Colonic mucosa (tissue), 4 donors: Measurements from ENCODE around the gene EPC1. TPM values are rescaled to one million over a fixed set of nuclear protein-coding genes. Genes with fewer than 3 reads are reported as not detected.

Source experiments
- DNase-seq: peaks from one replicate; pipeline ENCODE4 v3.0.0-alpha.2; 2020
- H3K27ac ChIP-seq: fragments of 200-600 bp; one replicate; pipeline ENCODE4 v1.8.0; 2021
- H3K27me3 ChIP-seq: fragments of 200-600 bp; one replicate; pipeline ENCODE4 v1.8.0; 2021
- H3K36me3 ChIP-seq: fragments of 200-600 bp; one replicate; pipeline ENCODE4 v1.8.0; 2021
- H3K4me1 ChIP-seq: fragments of 200-600 bp; one replicate; pipeline ENCODE4 v1.8.0; 2021; ENCODE audit warnings: mild to moderate bottlenecking
- H3K4me3 ChIP-seq: fragments of 200-600 bp; one replicate; pipeline ENCODE4 v1.8.0; 2021
- H3K9ac ChIP-seq, 2 donors: one replicate each; pipeline ENCODE4 v1.7.0; 2013; ENCODE audit warnings: control low read depth in 2 of 2, low read depth in 2 of 2, low read length in 2 of 2
- H3K9me3 ChIP-seq: fragments of 200-600 bp; one replicate; pipeline ENCODE4 v1.8.0; 2021
- CTCF ChIP-seq: fragments of 200-600 bp; IDR thresholded peaks from one replicate; pipeline ENCODE4 v1.8.0; 2022; ENCODE audit warnings: antibody characterized with exemption, mild to moderate bottlenecking
- intact Hi-C: fragments of 100-400 bp; cut with DNase I; formaldehyde crosslinking; loops from one replicate; pipeline ENCODE4 v1.14.1; 2022
- total RNA-seq, 2 donors: library from RNA; stranded (reverse); fragmentation: NEBNext Ultra II Directional in 1 of 2; extraction: Animal tissue kit (Norgen Biotek cat#: 25700) in 1 of 2; gene quantifications; one replicate each; pipeline ENCODE4 v1.2.1, GENCODE V29; 2021
- donor health status: healthy.
- donor health status: DM: no; HTN: no; CAD: no.
- donor health status: DM: no; HTN: no; CAD: no.

Gene EPC1
- total RNA-seq, 2 donors from 2014 or later, result 24.5 to 30.9 TPM

DNA sequence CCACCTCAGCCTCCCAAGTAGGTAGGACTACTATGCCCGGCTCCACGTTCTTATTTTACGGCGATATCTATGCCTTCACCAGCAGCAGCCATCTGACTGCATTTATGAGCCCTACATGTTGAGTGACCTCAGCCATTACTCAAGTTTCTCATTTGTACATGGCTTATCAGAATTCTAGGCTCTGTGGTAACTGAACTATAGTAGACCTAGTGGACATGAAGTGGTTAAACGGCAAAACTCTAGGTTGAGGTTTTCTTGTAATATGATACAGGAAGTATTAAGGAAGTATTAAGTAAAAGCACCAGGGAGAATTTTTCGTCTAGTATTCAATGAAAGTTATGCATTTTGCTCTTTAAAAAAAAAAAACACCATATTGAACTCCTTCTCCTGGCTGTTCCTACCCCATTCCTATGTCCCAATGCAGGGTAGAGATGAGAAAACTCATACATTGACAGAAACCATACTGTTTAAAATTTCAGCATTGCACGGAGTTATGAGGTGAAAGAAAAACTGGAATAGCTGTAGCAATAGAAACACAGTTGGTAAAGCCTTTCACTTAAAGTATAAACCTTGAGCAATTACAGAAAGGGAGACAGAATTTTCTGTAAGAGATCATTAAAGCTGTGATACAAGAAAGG, 39.8 kb upstream of the EPC1 start:
- Histone ChIP-seq H3K27ac (no peak overlapping the region), H3K4me1 (no peaks in the 10 kb centered on the region), H3K9ac (no peak overlapping the region), H3K27me3 (no peaks in the 10 kb centered on the region), H3K4me3 (no peak overlapping the region), H3K36me3 (no peaks in the 10 kb centered on the region), H3K9me3 (no peaks in the 10 kb centered on the region)
- no peak for DNase-seq
- TF ChIP-seq CTCF, result no peak
- intact Hi-C loops, result no loop called here

GRCh38 chr10:32384171-32384570, 37.2 kb upstream of the EPC1 start:
- no peak for TF ChIP-seq CTCF
- Histone ChIP-seq H3K4me1 (no peaks in the 10 kb centered on the region), H3K27me3 (no peaks in the 10 kb centered on the region), H3K9me3 (no peaks in the 10 kb centered on the region), H3K9ac (no peak overlapping the region), H3K36me3 (no peaks in the 10 kb centered on the region), H3K4me3 (no peak overlapping the region), H3K27ac (peak overlapping the region; percentile 20)
- peak; percentile 78 for DNase-seq
- intact Hi-C loops, result loop anchor here (5.0 kb wide), 1 partner anchor 63 kb away; the partner anchor contains the start of gene CCDC7

GRCh38 chr10:32381165-32381564, 34.2 kb upstream of the EPC1 start:
- Histone ChIP-seq H3K36me3 (no peaks in the 10 kb centered on the region), H3K4me1 (no peaks in the 10 kb centered on the region), H3K27me3 (no peaks in the 10 kb centered on the region), H3K9me3 (no peaks in the 10 kb centered on the region), H3K4me3 (no peak overlapping the region), H3K27ac (peak overlapping the region; percentile 29), H3K9ac (no peak overlapping the region)
- no peak for DNase-seq
- intact Hi-C loops, result loop anchor here (5.0 kb wide), 1 partner anchor 66 kb away; the partner anchor contains the start of gene CCDC7
- no peak for TF ChIP-seq CTCF

- Histone ChIP-seq H3K9me3 (no peaks in the 10 kb centered on the region), H3K4me1 (peaks cover 5% of the 10 kb centered on the region), H3K27me3 (no peaks in the 10 kb centered on the region), H3K9ac (peak overlapping the region in 1 of 2 donors; percentile 62), H3K36me3 (no peaks in the 10 kb centered on the region), H3K4me3 (no peak overlapping the region), H3K27ac (peak overlapping the region; percentile 80)
- intact Hi-C loops, result loop anchor here (5.0 kb wide), 1 partner anchor 67 kb away; the partner anchor contains the start of gene CCDC7
- no peak for DNase-seq
- no peak for TF ChIP-seq CTCF
These were observed 33.1 kb upstream of the EPC1 start for GRCh38 chr10:32379950-32380551.

- H3K4me1 ChIP-seq, result peaks cover 5% of the 10 kb centered on the region
- peak overlapping the region; percentile 53 for H3K4me3 ChIP-seq
- no peak for TF ChIP-seq CTCF
- peak overlapping the region in 1 of 2 donors; percentile 93 for H3K9ac ChIP-seq
- intact Hi-C loops, result no loop called here
- no peaks in the 10 kb centered on the region for H3K27me3 ChIP-seq
- H3K27ac ChIP-seq, result peak overlapping the region; percentile 80
- no peak for DNase-seq
- no peaks in the 10 kb centered on the region for H3K9me3 ChIP-seq
- no peaks in the 10 kb centered on the region for H3K36me3 ChIP-seq
These were observed 32.5 kb upstream of the EPC1 start for GRCh38 chr10:32379318-32379949.
